HEK293 (cell line): ENCODE data around the gene DLEC1.

Experiments
- ATF2 ChIP-seq: fragments of 450-650 bp; formaldehyde crosslinking; IDR thresholded peaks from 2 replicates; pipeline ENCODE4 v1.5.1; 2016; ENCODE audit warnings: missing biosample characterization, missing genetic modification characterization, low read depth
- CTCF ChIP-seq: fragments of 450-650 bp; formaldehyde crosslinking; IDR thresholded peaks from 2 replicates; pipeline ENCODE4 v1.5.1; 2016; ENCODE audit warnings: missing biosample characterization, missing genetic modification characterization
- EGR2 ChIP-seq: fragments of 450-650 bp; formaldehyde crosslinking; IDR thresholded peaks from 2 replicates; pipeline ENCODE4 v1.5.1; 2016; ENCODE audit warnings: low read depth, missing biosample characterization, missing genetic modification characterization
- YY1 ChIP-seq: fragments of 450-650 bp; formaldehyde crosslinking; IDR thresholded peaks from 2 replicates; pipeline ENCODE4 v1.5.1; 2018; ENCODE audit warnings: missing biosample characterization, missing genetic modification characterization
- ZBTB20 ChIP-seq: fragments of 450-650 bp; formaldehyde crosslinking; IDR thresholded peaks from 2 replicates; pipeline ENCODE4 v1.5.1; 2016; ENCODE audit warnings: missing biosample characterization, missing genetic modification characterization
- ZNF23 ChIP-seq: fragments of 450-650 bp; formaldehyde crosslinking; IDR thresholded peaks from 2 replicates; pipeline ENCODE4 v1.5.1; 2016; ENCODE audit warnings: missing biosample characterization, missing genetic modification characterization, borderline replicate concordance
- ZNF843 ChIP-seq: fragments of 450-650 bp; formaldehyde crosslinking; IDR thresholded peaks from 2 replicates; pipeline ENCODE4 v1.5.1; 2016; ENCODE audit warnings: missing biosample characterization, missing genetic modification characterization
- TF ChIP-seq, protein P1 (sequence below): fragments of 450-650 bp; formaldehyde crosslinking; IDR thresholded peaks from 2 replicates; pipeline ENCODE4 v1.5.1; 2016; ENCODE audit warnings: missing biosample characterization, missing genetic modification characterization
- TF ChIP-seq, protein P2 (sequence below): fragments of 450-650 bp; formaldehyde crosslinking; IDR thresholded peaks from 2 replicates; pipeline ENCODE4 v1.5.1; 2016; ENCODE audit warnings: missing biosample characterization, missing genetic modification characterization
- TF ChIP-seq, protein P3 (sequence below): fragments of 450-650 bp; formaldehyde crosslinking; IDR thresholded peaks from 2 replicates; pipeline ENCODE4 v1.5.1; 2016; ENCODE audit warnings: missing biosample characterization, missing genetic modification characterization

DNA sequence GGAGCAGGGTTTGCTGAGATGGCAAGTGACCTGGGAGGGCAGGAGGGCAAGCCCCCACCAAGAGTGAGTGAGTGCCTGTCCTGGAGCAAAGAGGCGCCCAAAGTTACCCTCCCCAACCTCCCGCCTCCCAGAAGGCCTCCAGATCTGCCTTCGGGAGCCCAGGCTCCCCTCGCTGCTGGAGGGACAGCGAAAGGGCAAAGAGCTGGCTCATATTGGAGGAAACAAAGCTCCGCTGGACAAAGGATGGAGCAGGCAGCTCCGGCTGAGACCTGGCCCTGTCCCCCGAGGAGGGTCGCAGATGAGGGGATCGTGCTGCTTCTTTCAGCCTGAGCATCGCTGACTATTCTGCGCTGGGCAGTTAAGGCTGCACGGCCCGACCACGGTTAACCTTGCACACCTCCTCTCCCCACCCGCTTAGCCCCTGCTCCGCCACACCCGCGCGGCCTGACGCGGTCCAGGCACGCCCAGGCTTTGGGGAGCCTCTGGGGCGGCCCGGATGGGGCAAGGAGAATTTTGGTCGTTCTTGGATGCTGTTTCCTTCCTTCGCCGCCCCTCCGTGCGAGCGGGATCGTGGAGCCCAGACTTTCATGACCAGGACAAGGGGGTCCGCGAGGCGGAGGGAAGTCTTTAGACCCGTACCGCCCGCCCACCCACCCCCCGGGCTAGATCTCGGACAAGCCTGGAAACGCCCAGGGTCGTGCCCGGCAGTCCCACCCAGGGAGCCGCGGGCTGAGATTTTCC, 10.2 kb upstream of the DLEC1 start:
- TF ChIP-seq YY1 (tag by site-specific recombination) (no peak), EGR2 (tag by site-specific recombination) (no peak), ZNF843 (tag by site-specific recombination) (no peak), CTCF (no peak), ZNF23 (no peak), ATF2 (no peak), ZBTB20 (tag by site-specific recombination) (no peak)
- TF ChIP-seq, protein P1, sequence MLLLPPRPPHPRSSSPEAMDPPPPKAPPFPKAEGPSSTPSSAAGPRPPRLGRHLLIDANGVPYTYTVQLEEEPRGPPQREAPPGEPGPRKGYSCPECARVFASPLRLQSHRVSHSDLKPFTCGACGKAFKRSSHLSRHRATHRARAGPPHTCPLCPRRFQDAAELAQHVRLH (tag by site-specific recombination), result no peak
- TF ChIP-seq, protein P2, sequence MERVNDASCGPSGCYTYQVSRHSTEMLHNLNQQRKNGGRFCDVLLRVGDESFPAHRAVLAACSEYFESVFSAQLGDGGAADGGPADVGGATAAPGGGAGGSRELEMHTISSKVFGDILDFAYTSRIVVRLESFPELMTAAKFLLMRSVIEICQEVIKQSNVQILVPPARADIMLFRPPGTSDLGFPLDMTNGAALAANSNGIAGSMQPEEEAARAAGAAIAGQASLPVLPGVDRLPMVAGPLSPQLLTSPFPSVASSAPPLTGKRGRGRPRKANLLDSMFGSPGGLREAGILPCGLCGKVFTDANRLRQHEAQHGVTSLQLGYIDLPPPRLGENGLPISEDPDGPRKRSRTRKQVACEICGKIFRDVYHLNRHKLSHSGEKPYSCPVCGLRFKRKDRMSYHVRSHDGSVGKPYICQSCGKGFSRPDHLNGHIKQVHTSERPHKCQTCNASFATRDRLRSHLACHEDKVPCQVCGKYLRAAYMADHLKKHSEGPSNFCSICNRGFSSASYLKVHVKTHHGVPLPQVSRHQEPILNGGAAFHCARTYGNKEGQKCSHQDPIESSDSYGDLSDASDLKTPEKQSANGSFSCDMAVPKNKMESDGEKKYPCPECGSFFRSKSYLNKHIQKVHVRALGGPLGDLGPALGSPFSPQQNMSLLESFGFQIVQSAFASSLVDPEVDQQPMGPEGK (tag by site-specific recombination), result no peak
- TF ChIP-seq, protein P3, sequence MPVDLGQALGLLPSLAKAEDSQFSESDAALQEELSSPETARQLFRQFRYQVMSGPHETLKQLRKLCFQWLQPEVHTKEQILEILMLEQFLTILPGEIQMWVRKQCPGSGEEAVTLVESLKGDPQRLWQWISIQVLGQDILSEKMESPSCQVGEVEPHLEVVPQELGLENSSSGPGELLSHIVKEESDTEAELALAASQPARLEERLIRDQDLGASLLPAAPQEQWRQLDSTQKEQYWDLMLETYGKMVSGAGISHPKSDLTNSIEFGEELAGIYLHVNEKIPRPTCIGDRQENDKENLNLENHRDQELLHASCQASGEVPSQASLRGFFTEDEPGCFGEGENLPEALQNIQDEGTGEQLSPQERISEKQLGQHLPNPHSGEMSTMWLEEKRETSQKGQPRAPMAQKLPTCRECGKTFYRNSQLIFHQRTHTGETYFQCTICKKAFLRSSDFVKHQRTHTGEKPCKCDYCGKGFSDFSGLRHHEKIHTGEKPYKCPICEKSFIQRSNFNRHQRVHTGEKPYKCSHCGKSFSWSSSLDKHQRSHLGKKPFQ, result no peak
